CD14-positive monocyte (primary cell): Measurements from ENCODE around the gene SGO2. TPM values are rescaled to one million over a fixed set of nuclear protein-coding genes. Genes with fewer than 3 reads are reported as not detected.

Experiments used
- DNase-seq, 3 donors: peaks; one replicate each; pipeline ENCODE4 v3.0.0-alpha.2; 2011 to 2022
- H2AFZ ChIP-seq: 2 replicates; pipeline ENCODE4 v1.6.0; 2012; ENCODE audit warnings: mild to moderate bottlenecking, low read depth, low read length, inconsistent platforms; ENCODE audit not compliant: insufficient read depth, poor library complexity, severe bottlenecking
- H3K27ac ChIP-seq, 2 donors: 1 replicate in 1 of 2; 2 replicates in 1 of 2; pipeline ENCODE4 v1.5.1; 2012 to 2013; ENCODE audit warnings: low read length in 2 of 2, control low read depth in 1 of 2, inconsistent platforms in 1 of 2, low read depth in 1 of 2, mild to moderate bottlenecking in 1 of 2
- H3K27me3 ChIP-seq, 2 donors: one replicate each; pipeline versions ENCODE4 v1.6.0 to v1.6.1; 2011 to 2013; ENCODE audit warnings: low read length in 2 of 2; ENCODE audit not compliant: control insufficient read depth in 2 of 2, insufficient read depth in 2 of 2
- H3K36me3 ChIP-seq, 2 donors: replicated peaks in 1 of 2; 1 replicate in 1 of 2; 2 replicates in 1 of 2; pipeline versions ENCODE4 v1.5.1 to v1.6.1; 2012 to 2013; ENCODE audit warnings: low read length in 2 of 2, control low read depth in 1 of 2, inconsistent platforms in 1 of 2, mild to moderate bottlenecking in 1 of 2; ENCODE audit not compliant: insufficient read depth in 2 of 2, control insufficient read depth in 1 of 2
- H3K4me1 ChIP-seq, 2 donors: 1 replicate in 1 of 2; 2 replicates in 1 of 2; pipeline versions ENCODE4 v1.5.1 to v1.6.1; 2012 to 2013; ENCODE audit warnings: low read length in 2 of 2, control low read depth in 1 of 2, inconsistent platforms in 1 of 2, mild to moderate bottlenecking in 1 of 2, moderate library complexity in 1 of 2; ENCODE audit not compliant: insufficient read depth in 2 of 2, control insufficient read depth in 1 of 2
- H3K4me2 ChIP-seq: replicated peaks from 2 replicates; pipeline ENCODE3; 2012; ENCODE audit warnings: low read length, moderate library complexity, mild to moderate bottlenecking; ENCODE audit not compliant: poor library complexity, severe bottlenecking; ENCODE audit errors: extremely low read depth
- H3K4me3 ChIP-seq, 3 experiments: fragments of 200-600 bp in 1 of 3; sonication (generic) in 1 of 3; replicated peaks in 1 of 3; 1 replicate in 2 of 3; 2 replicates in 1 of 3; pipeline ENCODE4 v1.5.1; 2011 to 2013; ENCODE audit warnings: low read length in 3 of 3, mild to moderate bottlenecking in 3 of 3, control low read depth in 2 of 3, low read depth in 2 of 3, inconsistent platforms in 1 of 3, moderate library complexity in 1 of 3
- H3K79me2 ChIP-seq: 2 replicates; pipeline ENCODE4 v1.6.0; 2012; ENCODE audit warnings: mild to moderate bottlenecking, control low read depth, inconsistent platforms, low read length, moderate library complexity; ENCODE audit not compliant: insufficient read depth
- H3K9ac ChIP-seq: 2 replicates; pipeline ENCODE4 v1.6.0; 2017; ENCODE audit warnings: low read length, mild to moderate bottlenecking; ENCODE audit not compliant: insufficient read depth, poor library complexity, severe bottlenecking
- H3K9me3 ChIP-seq, 2 donors: replicated peaks in 1 of 2; 1 replicate in 1 of 2; 2 replicates in 1 of 2; pipeline versions ENCODE4 v1.5.1 to v1.6.1; 2012 to 2013; ENCODE audit warnings: low read length in 2 of 2, control low read depth in 1 of 2; ENCODE audit not compliant: control insufficient read depth in 1 of 2, insufficient read depth in 1 of 2
- H4K20me1 ChIP-seq: 2 replicates; pipeline ENCODE4 v1.6.0; 2012; ENCODE audit warnings: mild to moderate bottlenecking, low read length, control low read depth, moderate library complexity; ENCODE audit not compliant: insufficient read depth
- H3K27ac Mint-ChIP-seq, 7 donors: one replicate each; pipeline ENCODE4 v1.8.0; 2020; ENCODE audit warnings: mild to moderate bottlenecking in 7 of 7, mixed read lengths in 7 of 7, moderate library complexity in 6 of 7, inconsistent platforms in 2 of 7
- H3K27me3 Mint-ChIP-seq, 3 donors: one replicate each; pipeline ENCODE4 v1.8.0; 2021 to 2022; ENCODE audit warnings: low read depth in 3 of 3, mild to moderate bottlenecking in 3 of 3, mixed read lengths in 3 of 3, moderate library complexity in 3 of 3, inconsistent platforms in 1 of 3
- H3K36me3 Mint-ChIP-seq, 2 donors: one replicate each; pipeline ENCODE4 v1.8.0; 2020; ENCODE audit warnings: mixed read lengths in 2 of 2, inconsistent platforms in 1 of 2, mild to moderate bottlenecking in 1 of 2
- H3K4me1 Mint-ChIP-seq: one replicate; pipeline ENCODE4 v1.8.0; 2020; ENCODE audit warnings: mild to moderate bottlenecking, mixed read lengths
- H3K4me3 Mint-ChIP-seq, 2 donors: one replicate each; pipeline ENCODE4 v1.8.0; 2020; ENCODE audit warnings: mild to moderate bottlenecking in 2 of 2, mixed read lengths in 2 of 2, moderate library complexity in 1 of 2
- H3K9me3 Mint-ChIP-seq, 7 donors: one replicate each; pipeline ENCODE4 v1.8.0; 2020 to 2022; ENCODE audit warnings: mixed read lengths in 7 of 7, mild to moderate bottlenecking in 6 of 7, moderate library complexity in 6 of 7, inconsistent platforms in 2 of 7
- CTCF ChIP-seq: fragments of 200-600 bp; IDR thresholded peaks from one replicate; pipeline ENCODE4 v1.8.0; 2022; ENCODE audit warnings: antibody characterized with exemption, mild to moderate bottlenecking
- WGBS: methylation state at CpG from one replicate; pipeline ENCODE4 v1.1.5; 2013; ENCODE audit warnings: missing lambda C conversion rate; ENCODE audit not compliant: insufficient coverage; 5-methylcytosine and 5-hydroxymethylcytosine counted together
- intact Hi-C, 2 donors: fragments of 100-400 bp; cut with micrococcal nuclease; formaldehyde crosslinking; loops; one replicate each; pipeline versions ENCODE4 v1.15.0 to v1.15.1; 2023
- polyA plus RNA-seq, 3 donors: library from polyadenylated mRNA; depleted of rRNA in 1 of 3; unstranded in 2 of 3; stranded (reverse) in 1 of 3; fragments of 300-500 nt in 2 of 3; fragments of >200 nt in 1 of 3; fragmentation: Illumina TruSeq in 2 of 3; gene quantifications; 1 replicate in 2 of 3; 2 replicates in 1 of 3; pipeline ENCODE4 v1.2.3, GENCODE V29; 2012 to 2021

Gene SGO2
- polyA plus RNA-seq, 3 donors, result 0.49 to 1.5 (median 1.4) TPM

DNA sequence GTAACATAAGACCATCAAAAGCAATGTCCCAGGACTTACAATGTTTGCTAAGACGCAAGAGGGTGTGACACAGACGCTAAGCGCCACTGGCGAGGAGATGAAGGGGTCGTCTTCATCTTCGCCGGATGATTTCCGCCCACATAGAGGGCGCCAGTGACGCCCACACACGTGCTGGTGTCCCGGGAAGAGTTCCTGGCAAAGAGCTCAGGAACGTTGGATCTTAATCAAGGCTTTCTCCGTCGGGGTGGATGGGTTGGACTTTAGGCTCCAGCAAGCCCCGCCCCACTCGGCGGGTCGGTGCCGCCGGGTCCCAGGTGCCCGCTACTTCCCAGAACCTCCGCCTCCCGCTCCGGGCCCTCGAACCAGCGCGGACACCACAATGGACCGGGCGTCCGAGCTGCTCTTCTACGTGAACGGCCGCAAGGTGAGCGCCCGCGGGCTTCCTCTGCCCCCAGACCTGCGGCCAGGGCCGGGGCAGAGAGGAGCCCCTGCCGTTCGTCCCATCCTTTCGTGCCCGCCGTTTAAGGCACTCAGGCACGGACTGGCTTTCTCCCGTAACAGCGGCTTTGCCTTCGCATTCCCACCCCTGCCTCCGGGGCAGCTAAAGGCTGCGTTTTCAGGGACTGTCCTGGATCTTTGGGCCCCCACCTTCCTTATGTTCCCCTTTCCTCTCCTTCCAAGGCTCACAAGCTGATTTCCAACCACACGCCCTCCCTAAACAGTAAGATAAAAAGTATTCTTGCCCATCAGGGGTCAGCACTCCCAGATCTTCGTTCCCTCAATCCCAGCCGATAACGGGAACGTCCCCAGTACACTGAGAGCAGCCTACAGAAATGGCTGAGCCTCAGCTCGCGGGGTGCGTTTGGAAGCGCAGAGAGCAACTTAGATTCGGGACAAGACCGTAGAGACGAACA lies 60.0 kb downstream of the SGO2 start, which contains the start of gene AOX1:
Gene AOX1, plus strand, starts transcription at position 285 of the 914 bp plus-strand sequence. Its CDS starts 95 bp downstream, at position 380.
- peak within 1 kb of the TSS; percentile 92 for H2AFZ ChIP-seq
- H3K27me3 ChIP-seq, result peaks cover 0 to 10% of the 10 kb centered on the region in 2 donors
- Mint-ChIP-seq H3K27me3 (peaks cover 0 to 18% (median 8%) of the 10 kb centered on the region in 3 donors), H3K27ac (peak within 1 kb of the TSS in 4 of 7 donors; percentile 12 to 70 (median 47)), H3K36me3 (peaks cover 19 to 21% of the 10 kb centered on the region in 2 donors), H3K4me1 (peaks cover 12% of the 10 kb centered on the region), H3K9me3 (peaks cover 0 to 2% (median 0%) of the 10 kb centered on the region in 7 donors), H3K4me3 (peak within 1 kb of the TSS; percentile 82 to 92)
- TF ChIP-seq CTCF, result no peak
- peak within 1 kb of the TSS; percentile 50 to 82 (median 53) for H3K4me3 ChIP-seq
- DNase-seq, result peak; percentile 3 to 11 (median 8)
- H3K4me2 ChIP-seq, result peak within 1 kb of the TSS; percentile 98
- 5% methylated on average over 61 of the region's 62 CpGs for WGBS
- H3K9me3 ChIP-seq, result no peaks in the 10 kb centered on the region
- H3K9ac ChIP-seq, result peak within 1 kb of the TSS; percentile 62
- H4K20me1 ChIP-seq, result no peaks in the 10 kb centered on the region
- intact Hi-C loops, result loop anchor here in 1 of 2 donors (5.0 kb wide), 1 partner anchor 111 kb away; no protein-coding TSS in a partner anchor
- peaks cover 12 to 14% of the 10 kb centered on the region in 2 donors for H3K4me1 ChIP-seq
- no peak within 1 kb of the TSS for H3K27ac ChIP-seq
- H3K79me2 ChIP-seq, result no peaks in the 10 kb centered on the region
- peaks cover 0 to 8% of the 10 kb centered on the region in 2 donors for H3K36me3 ChIP-seq

DNA sequence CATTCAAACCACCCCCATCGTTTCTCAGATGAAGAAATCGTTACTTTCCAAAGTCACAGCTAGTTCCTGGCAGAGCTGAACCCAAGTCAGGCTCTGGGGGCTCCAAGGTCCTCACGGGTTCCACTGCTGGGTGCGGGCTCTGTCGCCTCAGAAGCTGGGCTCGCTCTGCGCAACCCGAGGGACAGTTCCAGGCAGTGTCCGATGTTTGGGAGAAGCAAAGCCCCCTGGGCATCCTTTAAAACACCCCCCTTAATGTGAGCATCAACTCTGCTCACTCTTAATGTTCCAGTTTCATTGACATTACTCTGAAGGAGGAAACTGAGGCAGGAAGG lies 60.6 kb downstream of the SGO2 start:
- no peaks in the 10 kb centered on the region for H3K9me3 ChIP-seq
- no peak for DNase-seq
- no peak overlapping the region for H3K27ac ChIP-seq
- peak overlapping the region; percentile 92 for H2AFZ ChIP-seq
- H3K27me3 ChIP-seq, result peaks cover 0 to 10% of the 10 kb centered on the region in 2 donors
- H3K9ac ChIP-seq, result peak overlapping the region; percentile 62
- peak overlapping the region; percentile 98 for H3K4me2 ChIP-seq
- H3K36me3 Mint-ChIP-seq, result peaks cover 18 to 19% of the 10 kb centered on the region in 2 donors
- no peaks in the 10 kb centered on the region for H3K79me2 ChIP-seq
- peak overlapping the region in 1 of 3 experiments; percentile 82 for H3K4me3 ChIP-seq
- H3K27me3 Mint-ChIP-seq, result peaks cover 0 to 19% (median 8%) of the 10 kb centered on the region in 3 donors
- no peak for TF ChIP-seq CTCF
- peaks cover 12% of the 10 kb centered on the region for H3K4me1 Mint-ChIP-seq
- 58% methylated on average over 5 of the region's 9 CpGs for WGBS
- peak overlapping the region in 2 of 7 donors; percentile 47 to 70 for H3K27ac Mint-ChIP-seq
- no peaks in the 10 kb centered on the region for H4K20me1 ChIP-seq
- H3K36me3 ChIP-seq, result peaks cover 0 to 4% of the 10 kb centered on the region in 2 donors
- peaks cover 0 to 2% (median 0%) of the 10 kb centered on the region in 7 donors for H3K9me3 Mint-ChIP-seq
- H3K4me3 Mint-ChIP-seq, result peak overlapping the region; percentile 82 to 92
- intact Hi-C loops, result loop anchor here in 1 of 2 donors (5.0 kb wide), 1 partner anchor 111 kb away; no protein-coding TSS in a partner anchor
- H3K4me1 ChIP-seq, result peaks cover 12 to 14% of the 10 kb centered on the region in 2 donors
